Bronchus fibroblast of lung (primary cell): ENCODE measurements around the gene ST6GALNAC5. TPM values are rescaled to one million over a fixed set of nuclear protein-coding genes. Genes with fewer than 3 reads are reported as not detected.

ENCODE experiments used
- total RNA-seq: library from RNA; depleted of rRNA; stranded (reverse); fragments of >200 nt; gene quantifications from 2 replicates; pipeline ENCODE4 v1.2.3, GENCODE V29; 2015

ST6GALNAC5 gene
- total RNA-seq, result 0.15 and 0.34 TPM in 2 replicates

GRCh38 chr1:76867342-76868130 is at the start of gene ST6GALNAC5:
Gene ST6GALNAC5, plus strand, starts transcription at chr1:76867480.

